ENCODE data around the gene RIPPLY2.

GRCh38 chr6:83891586-83891985 lies 38.4 kb downstream of the RIPPLY2 start:
- TF ChIP-seq, protein P1, sequence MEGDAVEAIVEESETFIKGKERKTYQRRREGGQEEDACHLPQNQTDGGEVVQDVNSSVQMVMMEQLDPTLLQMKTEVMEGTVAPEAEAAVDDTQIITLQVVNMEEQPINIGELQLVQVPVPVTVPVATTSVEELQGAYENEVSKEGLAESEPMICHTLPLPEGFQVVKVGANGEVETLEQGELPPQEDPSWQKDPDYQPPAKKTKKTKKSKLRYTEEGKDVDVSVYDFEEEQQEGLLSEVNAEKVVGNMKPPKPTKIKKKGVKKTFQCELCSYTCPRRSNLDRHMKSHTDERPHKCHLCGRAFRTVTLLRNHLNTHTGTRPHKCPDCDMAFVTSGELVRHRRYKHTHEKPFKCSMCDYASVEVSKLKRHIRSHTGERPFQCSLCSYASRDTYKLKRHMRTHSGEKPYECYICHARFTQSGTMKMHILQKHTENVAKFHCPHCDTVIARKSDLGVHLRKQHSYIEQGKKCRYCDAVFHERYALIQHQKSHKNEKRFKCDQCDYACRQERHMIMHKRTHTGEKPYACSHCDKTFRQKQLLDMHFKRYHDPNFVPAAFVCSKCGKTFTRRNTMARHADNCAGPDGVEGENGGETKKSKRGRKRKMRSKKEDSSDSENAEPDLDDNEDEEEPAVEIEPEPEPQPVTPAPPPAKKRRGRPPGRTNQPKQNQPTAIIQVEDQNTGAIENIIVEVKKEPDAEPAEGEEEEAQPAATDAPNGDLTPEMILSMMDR (IDR thresholded peaks at IDR 0.05), result no peak
- no peak for TF ChIP-seq POLR2A (IDR thresholded peaks at IDR 0.05)

All from adrenal gland (tissue), 5 donors.